Mammary epithelial cell (primary cell): ENCODE data around the gene TENT4B.

Experiments
- CTCF ChIP-seq, 2 donors: IDR thresholded peaks in 1 of 2; conservative IDR thresholded peaks in 1 of 2; 2 replicates each; pipeline ENCODE4 v1.5.1; 2011 to 2012; ENCODE audit warnings: inconsistent platforms in 2 of 2, low read length in 2 of 2, mild to moderate bottlenecking in 2 of 2, control low read depth in 1 of 2, low read depth in 1 of 2; ENCODE audit not compliant: insufficient read depth in 1 of 2; ENCODE audit errors: extremely low read depth in 1 of 2
- EZH2 ChIP-seq: IDR thresholded peaks from 2 replicates; pipeline ENCODE4 v1.6.1; 2012; ENCODE audit warnings: low read length, inconsistent platforms, borderline replicate concordance

GRCh38 chr16:50215680-50216079 is 62.6 kb downstream of the TENT4B start:
- TF ChIP-seq CTCF (conservative IDR thresholded peaks at IDR 0.05 in 1 of 2, IDR thresholded peaks at IDR 0.05 in 1 of 2; ENCODE audit: extremely low read depth in 1 of 2, insufficient read depth in 1 of 2, low read depth in 1 of 2, low read length in 2 of 2) (no peak), EZH2 (no peak)
